Caco-2 (cell line): Measurements from ENCODE around the gene NEDD4. TPM values are rescaled to one million over a fixed set of nuclear protein-coding genes. Genes with fewer than 3 reads are reported as not detected.

ENCODE experiments used
- BruUV-seq: library from RNA; stranded (reverse); fragments of 400-500 nt; replicated peaks from 2 replicates; lab custom pipeline; 2021; lab: Mats Ljungman, UMichigan
- CTCF ChIA-PET: fragments of 300-600 bp; sonication (Branson Sonifier 250); formaldehyde crosslinking; loops from one replicate; lab custom pipeline; 2022; ENCODE audit warnings: antibody characterized with exemption; lab: Charles Lee
- POLR2A ChIA-PET: fragments of 300-600 bp; sonication (Branson Sonifier 250); formaldehyde crosslinking; loops from one replicate; lab custom pipeline; 2022; ENCODE audit warnings: antibody characterized with exemption; lab: Charles Lee
- DNase-seq, 2 experiments: peaks; one replicate each; pipeline versions ENCODE4 v3.0.0 to v3.0.0-alpha.2; 2020 to 2022
- H3K27me3 ChIP-seq: replicated peaks from 2 replicates; pipeline ENCODE4 v1.6.0; 2011; ENCODE audit warnings: low read length; ENCODE audit not compliant: control insufficient read depth, insufficient read depth
- H3K36me3 ChIP-seq: 2 replicates; pipeline ENCODE4 v1.5.1; 2011; ENCODE audit warnings: low read length; ENCODE audit not compliant: control insufficient read depth, insufficient read depth
- H3K4me1 ChIP-seq: fragments of 250-450 bp; sonication (Bioruptor Pico); 2 replicates; pipeline ENCODE4 v1.5.1; 2020; ENCODE audit warnings: mild to moderate bottlenecking
- H3K4me3 ChIP-seq: 2 replicates; pipeline ENCODE4 v1.5.1; 2011; ENCODE audit warnings: low read depth, mild to moderate bottlenecking, control low read depth, low read length
- H3K9me3 ChIP-seq: fragments of 250-450 bp; sonication (Bioruptor Pico); 2 replicates; pipeline ENCODE4 v1.5.1; 2020; ENCODE audit warnings: mild to moderate bottlenecking, moderate library complexity
- H3K27ac Mint-ChIP-seq: one replicate; pipeline ENCODE4 v1.8.0; 2022; ENCODE audit warnings: mixed read lengths; ENCODE audit not compliant: unreplicated experiment
- H3K27me3 Mint-ChIP-seq: one replicate; pipeline ENCODE4 v1.8.0; 2022; ENCODE audit warnings: mixed read lengths; ENCODE audit not compliant: insufficient read depth, unreplicated experiment
- H3K36me3 Mint-ChIP-seq: one replicate; pipeline ENCODE4 v1.8.0; 2022; ENCODE audit warnings: mild to moderate bottlenecking, mixed read lengths; ENCODE audit not compliant: insufficient read depth, unreplicated experiment
- H3K4me1 Mint-ChIP-seq: one replicate; pipeline ENCODE4 v1.8.0; 2022; ENCODE audit warnings: low read depth, mixed read lengths; ENCODE audit not compliant: unreplicated experiment
- H3K4me3 Mint-ChIP-seq: one replicate; pipeline ENCODE4 v1.8.0; 2022; ENCODE audit warnings: mild to moderate bottlenecking, moderate library complexity, mixed read lengths; ENCODE audit not compliant: unreplicated experiment
- H3K9me3 Mint-ChIP-seq: one replicate; pipeline ENCODE4 v1.8.0; 2022; ENCODE audit warnings: mixed read lengths; ENCODE audit not compliant: unreplicated experiment
- CTCF ChIP-seq, 2 experiments: fragments of 200-600 bp in 1 of 2; IDR thresholded peaks; 1 replicate in 1 of 2; 2 replicates in 1 of 2; pipeline versions ENCODE4 v1.5.1 to v1.8.0; 2011 to 2022; ENCODE audit warnings: antibody characterized with exemption in 1 of 2, control low read depth in 1 of 2, inconsistent platforms in 1 of 2, low read depth in 1 of 2, low read length in 1 of 2, mild to moderate bottlenecking in 1 of 2, moderate library complexity in 1 of 2; ENCODE audit not compliant: insufficient read depth in 1 of 2, severe bottlenecking in 1 of 2, unreplicated experiment in 1 of 2
- intact Hi-C: fragments of 100-400 bp; cut with micrococcal nuclease; formaldehyde crosslinking; loops from one replicate; pipeline ENCODE4 v1.10.0; 2022; ENCODE audit not compliant: unreplicated experiment
- total RNA-seq: library from RNA; stranded (reverse); gene quantifications from 2 replicates; pipeline ENCODE4 v1.2.3, GENCODE V29; 2022

Gene NEDD4
- total RNA-seq, 1 experiment from 2014 or later, result 33.9 TPM

- Histone ChIP-seq H3K36me3 (no peaks in the 10 kb centered on the region), H3K27me3 (no peaks in the 10 kb centered on the region), H3K4me3 (no peak overlapping the region), H3K9me3 (no peaks in the 10 kb centered on the region), H3K4me1 (no peaks in the 10 kb centered on the region)
- H3K36me3 Mint-ChIP-seq, result peaks cover 9% of the 10 kb centered on the region
- no peak for TF ChIP-seq CTCF (IDR thresholded peaks at IDR 0.05; ENCODE audit: insufficient read depth in 1 of 2, low read depth in 1 of 2, low read length in 1 of 2, severe bottlenecking in 1 of 2, unreplicated experiment in 1 of 2)
- H3K4me3 Mint-ChIP-seq, result no peak overlapping the region
- intact Hi-C loops, result no loop called here
- no peaks in the 10 kb centered on the region for H3K9me3 Mint-ChIP-seq
- no peak for DNase-seq
- H3K27me3 Mint-ChIP-seq, result no peaks in the 10 kb centered on the region
- BruUV-seq, result no TSS peak
- POLR2A ChIA-PET, result no interaction called here
- H3K27ac Mint-ChIP-seq, result no peak overlapping the region
- CTCF ChIA-PET, result no interaction called here
- no peaks in the 10 kb centered on the region for H3K4me1 Mint-ChIP-seq
Measured at GRCh38 chr15:55859681-55860080, 133.7 kb downstream of the NEDD4 start.

- H3K36me3 ChIP-seq, result no peaks in the 10 kb centered on the region
- POLR2A ChIA-PET, result no interaction called here
- no peaks in the 10 kb centered on the region for H3K4me1 ChIP-seq
- no peaks in the 10 kb centered on the region for H3K4me1 Mint-ChIP-seq
- H3K27me3 Mint-ChIP-seq, result no peaks in the 10 kb centered on the region
- TF ChIP-seq CTCF (IDR thresholded peaks at IDR 0.05; ENCODE audit: insufficient read depth in 1 of 2, low read depth in 1 of 2, low read length in 1 of 2, severe bottlenecking in 1 of 2, unreplicated experiment in 1 of 2), result no peak
- intact Hi-C loops, result no loop called here
- no peak for DNase-seq
- BruUV-seq, result no TSS peak
- CTCF ChIA-PET, result no interaction called here
- no peak overlapping the region for H3K4me3 ChIP-seq
- no peaks in the 10 kb centered on the region for H3K9me3 ChIP-seq
- H3K9me3 Mint-ChIP-seq, result no peaks in the 10 kb centered on the region
- H3K4me3 Mint-ChIP-seq, result no peak overlapping the region
- H3K27ac Mint-ChIP-seq, result no peak overlapping the region
- peaks cover 9% of the 10 kb centered on the region for H3K36me3 Mint-ChIP-seq
- no peaks in the 10 kb centered on the region for H3K27me3 ChIP-seq
Measured at GRCh38 chr15:55858661-55859060, 134.8 kb downstream of the NEDD4 start.

- ChIA-PET CTCF (no interaction called here), POLR2A (no interaction called here)
- no peak for TF ChIP-seq CTCF (IDR thresholded peaks at IDR 0.05; ENCODE audit: insufficient read depth in 1 of 2, low read depth in 1 of 2, low read length in 1 of 2, severe bottlenecking in 1 of 2, unreplicated experiment in 1 of 2)
- Histone ChIP-seq H3K9me3 (no peaks in the 10 kb centered on the region), H3K4me3 (no peak overlapping the region), H3K36me3 (no peaks in the 10 kb centered on the region), H3K27me3 (no peaks in the 10 kb centered on the region), H3K4me1 (no peaks in the 10 kb centered on the region)
- no peaks in the 10 kb centered on the region for H3K4me1 Mint-ChIP-seq
- H3K27me3 Mint-ChIP-seq, result no peaks in the 10 kb centered on the region
- H3K27ac Mint-ChIP-seq, result no peak overlapping the region
- intact Hi-C loops, result no loop called here
- no peaks in the 10 kb centered on the region for H3K9me3 Mint-ChIP-seq
- peaks cover 15% of the 10 kb centered on the region for H3K36me3 Mint-ChIP-seq
- no TSS peak for BruUV-seq
- no peak for DNase-seq
- H3K4me3 Mint-ChIP-seq, result no peak overlapping the region
Measured at GRCh38 chr15:55856506-55857164, 136.8 kb downstream of the NEDD4 start.
